Testis (tissue), 2 donors: ENCODE results near the gene KCNAB2.

Source experiments
- CTCF ChIP-seq, 3 experiments: fragments of 450-650 bp in 2 of 3; fragments of 200-600 bp in 1 of 3; sonication (generic) in 1 of 3; IDR thresholded peaks; one replicate each; pipeline ENCODE4 v1.5.1; 2016 to 2019; ENCODE audit warnings: antibody characterized with exemption in 3 of 3, mild to moderate bottlenecking in 2 of 3, moderate library complexity in 1 of 3
- POLR2A ChIP-seq: fragments of 450-650 bp; IDR thresholded peaks from one replicate; pipeline ENCODE4 v1.6.1; 2017; ENCODE audit warnings: antibody characterized with exemption, mild to moderate bottlenecking, moderate library complexity

- TF ChIP-seq CTCF (IDR thresholded peaks at IDR 0.05) (no peak), POLR2A (no peak)
These were observed 11.6 kb downstream of the KCNAB2 start for GRCh38 chr1:6057170-6057845.
